ENCODE measurements around the gene RSBN1L.

Gene RSBN1L

GRCh38 chr7:77731716-77732115, 35.5 kb downstream of the RSBN1L start:
- no peak for DNase-seq (ENCODE audit: low read depth)

DNA sequence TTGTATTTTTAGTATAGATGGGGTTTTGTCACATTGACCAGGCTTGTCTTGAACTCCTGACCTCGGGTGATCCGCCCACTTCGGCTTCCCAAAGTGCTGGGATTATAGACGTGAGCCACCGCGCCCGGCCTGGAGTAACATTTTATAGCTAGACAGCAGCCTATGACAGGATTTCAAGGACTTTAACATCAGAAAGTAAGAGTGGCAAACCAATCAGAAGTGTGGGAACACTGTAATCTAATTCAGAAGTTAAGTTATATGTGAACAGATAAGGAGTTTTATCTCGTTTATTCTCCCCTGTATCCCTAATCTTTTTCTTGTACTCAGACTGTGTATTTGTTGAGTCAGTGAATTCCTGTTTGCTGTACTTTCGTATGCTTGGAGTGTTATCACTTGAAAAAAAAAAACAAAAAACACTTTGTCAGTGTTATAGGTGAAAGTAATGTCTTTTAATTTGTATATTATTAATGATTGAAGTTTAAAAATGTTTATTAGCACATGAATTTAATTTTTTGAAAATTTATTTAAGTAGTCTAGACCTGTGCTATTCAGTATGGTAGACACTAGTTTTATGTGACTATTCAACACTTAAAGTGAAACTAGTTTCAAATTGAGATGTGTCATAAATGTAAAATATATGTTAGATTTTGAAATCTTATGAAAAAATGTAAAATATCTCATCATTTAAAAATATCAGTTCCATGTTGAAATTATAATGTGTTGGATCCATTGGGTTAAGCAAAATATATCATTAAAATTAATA, 38.6 kb downstream of the RSBN1L start:
- DNase-seq (ENCODE audit: low read depth) = no peak

DNA sequence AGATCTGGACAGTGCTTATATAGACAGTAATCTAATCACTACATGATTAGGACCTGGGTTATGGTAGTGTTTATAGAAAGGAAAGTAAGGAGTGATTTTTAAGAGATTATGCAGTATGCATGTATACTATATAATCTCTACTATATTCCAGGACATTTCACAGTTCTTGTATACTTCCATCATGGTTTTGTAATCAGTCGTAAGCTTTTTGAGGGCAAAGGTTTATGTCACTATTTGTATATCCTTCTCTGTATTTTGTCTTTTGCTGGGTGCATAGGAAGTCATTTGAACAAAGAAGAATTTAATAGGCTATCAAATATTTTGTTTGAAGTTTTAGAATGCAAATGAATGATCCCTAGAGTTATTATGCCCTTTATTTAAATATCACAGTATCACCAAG, 39.2 kb downstream of the RSBN1L start:
- DNase-seq (ENCODE audit: low read depth) = no peak

- DNase-seq (ENCODE audit: low read depth) = no peak
Observed at GRCh38 chr7:77736991-77737390, 40.7 kb downstream of the RSBN1L start.

GRCh38 chr7:77738382-77738781, 42.1 kb downstream of the RSBN1L start:
- DNase-seq (ENCODE audit: low read depth) = no peak

- no peak for DNase-seq (ENCODE audit: low read depth)
Observed at GRCh38 chr7:77738871-77739270, 42.6 kb downstream of the RSBN1L start.

DNA sequence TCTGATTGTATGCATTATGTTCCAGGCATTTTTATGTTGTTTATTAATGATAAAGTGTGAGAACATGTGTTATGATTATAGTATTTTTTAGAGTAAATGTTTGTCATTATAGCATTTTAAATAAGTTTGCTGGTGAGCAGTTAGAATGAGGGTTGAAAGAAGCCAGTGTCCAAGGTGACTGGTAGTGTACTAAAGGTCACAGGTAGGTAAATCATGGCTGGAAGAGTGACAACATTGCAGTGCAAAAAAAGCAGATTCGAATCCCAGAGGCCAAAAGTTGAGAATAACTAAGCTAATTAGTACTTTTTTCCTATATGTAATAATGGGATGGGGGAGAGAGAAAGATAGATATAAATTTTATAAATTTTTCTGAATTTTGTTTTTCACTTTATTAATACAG, 44.0 kb downstream of the RSBN1L start:
- DNase-seq (ENCODE audit: low read depth) = no peak

- no peak for DNase-seq (ENCODE audit: low read depth)
Observed at GRCh38 chr7:77743518-77743917, 47.3 kb downstream of the RSBN1L start.

DNA sequence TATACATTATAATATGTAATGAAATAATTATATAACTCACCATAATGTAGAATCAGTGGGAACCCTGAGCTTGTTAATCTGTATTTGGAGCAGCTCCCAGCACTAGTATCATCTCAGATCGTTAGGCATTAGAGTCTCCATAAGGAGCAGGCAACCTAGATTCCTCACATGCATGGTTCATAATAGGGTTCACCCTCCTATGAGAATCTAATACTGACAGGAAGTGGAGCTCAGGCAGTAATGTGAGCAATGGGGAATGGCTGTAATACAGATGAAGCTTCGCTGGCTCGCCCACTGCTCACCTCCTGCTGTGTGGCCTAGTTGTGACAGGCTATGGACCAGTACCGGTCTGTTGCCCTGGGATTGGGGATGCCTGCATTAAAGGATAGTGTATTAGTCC, 49.5 kb downstream of the RSBN1L start:
- DNase-seq (ENCODE audit: low read depth) = no peak

DNA sequence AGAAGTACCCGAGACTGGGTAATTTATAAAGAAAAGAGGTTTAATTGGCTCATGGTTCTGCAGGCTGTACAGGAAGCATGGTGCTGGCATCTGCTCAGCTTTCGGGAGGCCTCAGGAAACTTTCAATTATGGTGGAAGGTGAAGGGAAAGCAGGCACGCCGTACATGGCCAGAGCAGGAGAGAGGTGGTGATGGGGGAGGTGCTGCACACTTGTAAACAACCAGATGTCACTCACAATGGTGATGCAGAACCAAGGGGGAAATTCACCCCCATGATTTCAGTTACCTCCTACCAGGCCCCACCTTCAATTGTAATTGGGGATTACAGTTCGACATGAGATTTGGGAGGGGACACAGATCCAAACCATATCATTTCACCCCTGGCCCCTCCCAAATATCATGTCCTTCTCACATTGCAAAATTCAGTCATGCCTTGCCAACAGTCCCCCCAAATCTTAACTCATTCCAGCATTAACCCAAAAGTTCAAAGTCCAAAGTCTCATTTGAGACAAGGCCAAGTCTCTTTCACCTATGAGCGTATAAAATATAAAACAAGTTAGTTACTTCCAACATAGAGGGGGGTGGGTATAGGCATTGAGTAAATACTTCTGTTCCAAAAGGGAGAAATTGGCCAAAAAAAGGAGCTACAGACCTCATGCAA, 50.0 kb downstream of the RSBN1L start:
- DNase-seq (ENCODE audit: low read depth) = no peak

GRCh38 chr7:77746824-77747165, 50.5 kb downstream of the RSBN1L start:
- DNase-seq (ENCODE audit: low read depth) = no peak

DNA sequence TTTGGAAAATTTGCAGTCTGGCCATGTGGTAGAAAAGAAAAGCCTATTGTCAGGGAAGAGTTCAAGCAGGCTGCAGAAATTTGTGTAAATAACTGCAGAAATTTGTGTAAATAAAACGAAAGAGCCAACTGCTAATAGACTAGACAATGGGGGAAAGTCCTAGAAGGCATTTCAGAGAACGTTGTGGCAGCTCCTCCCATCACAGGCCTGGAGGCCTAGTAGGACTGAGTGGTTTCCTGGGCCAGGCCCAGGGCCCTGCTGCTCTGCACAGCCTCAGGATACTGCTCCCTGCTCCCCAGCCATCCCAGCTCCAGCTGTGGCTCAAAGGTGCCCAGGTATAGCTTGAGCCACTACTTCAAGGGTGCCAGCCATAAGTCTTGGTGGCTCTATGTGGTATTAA, 50.9 kb downstream of the RSBN1L start:
- DNase-seq (ENCODE audit: low read depth) = no peak

DNA sequence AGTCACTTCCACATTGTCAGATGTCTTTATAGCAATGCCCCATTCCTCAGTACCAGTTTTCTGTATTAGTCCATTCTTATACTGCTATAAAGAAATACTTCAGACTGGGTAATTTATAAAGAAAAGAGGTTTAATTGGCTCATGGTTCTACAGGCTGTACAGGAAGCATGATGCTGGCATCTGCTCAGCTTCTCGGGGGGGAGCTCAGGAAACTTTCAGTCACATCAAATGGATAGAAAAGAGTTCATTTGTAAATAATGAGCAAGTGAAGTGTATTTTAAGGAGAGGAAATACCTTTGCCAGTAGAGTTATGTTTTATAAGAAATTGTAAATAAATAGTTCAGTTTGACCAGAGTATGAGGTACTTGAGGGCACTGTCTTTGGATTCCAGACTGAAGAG, 51.5 kb downstream of the RSBN1L start:
- no peak for DNase-seq (ENCODE audit: low read depth)

- no peak for DNase-seq (ENCODE audit: low read depth)
Observed at GRCh38 chr7:77752016-77752415, 55.8 kb downstream of the RSBN1L start.

- no peak for DNase-seq (ENCODE audit: low read depth)
Observed at GRCh38 chr7:77753173-77753572, 56.9 kb downstream of the RSBN1L start.

DNA sequence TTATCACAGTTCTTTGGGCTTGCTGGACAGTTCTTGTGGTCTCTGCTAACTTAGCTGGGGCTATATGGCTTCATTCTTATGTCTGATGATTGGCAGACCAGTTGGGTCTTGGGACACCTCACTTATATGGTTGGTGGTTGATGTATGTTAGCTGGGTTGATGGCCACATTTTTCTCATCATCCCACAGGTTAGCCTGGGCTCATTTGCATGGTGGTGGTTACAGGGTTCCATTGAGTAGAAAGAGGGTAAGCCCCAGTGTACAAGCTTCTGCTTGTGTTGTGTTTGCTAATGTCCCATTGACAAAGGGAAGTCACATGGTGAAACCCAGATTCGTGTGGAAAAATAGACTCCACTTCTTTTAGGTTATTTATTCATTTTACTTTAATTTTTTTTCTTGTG, 61.3 kb downstream of the RSBN1L start:
- no peak for DNase-seq (ENCODE audit: low read depth)

DNA sequence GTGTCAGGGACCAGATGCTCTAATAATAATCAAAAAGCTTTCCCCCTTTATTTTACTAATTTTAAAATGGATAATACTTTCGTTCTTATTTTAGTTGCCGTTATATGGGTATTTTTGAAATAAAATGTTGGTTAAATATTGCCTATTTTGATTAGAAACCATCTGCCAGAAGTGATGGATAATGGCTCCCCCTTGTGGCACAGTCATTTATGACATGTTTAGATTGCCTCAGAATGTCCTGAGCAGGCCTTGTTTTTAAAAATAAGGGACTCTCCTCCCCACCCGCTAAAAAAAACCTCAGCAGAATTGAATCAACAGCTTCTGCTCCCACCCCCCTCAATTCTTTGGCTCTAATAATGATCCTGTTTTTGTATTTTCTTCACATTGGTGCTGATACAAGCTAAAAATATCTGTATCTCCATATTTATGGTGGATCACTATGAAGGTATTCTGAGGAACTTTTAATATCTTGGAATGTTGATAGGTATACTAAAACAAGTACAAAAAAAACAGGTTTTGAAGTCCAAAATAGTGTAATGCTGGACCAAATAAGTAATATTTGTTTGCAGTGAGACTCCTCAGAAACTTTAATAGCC, 63.1 kb downstream of the RSBN1L start:
- peak; percentile 58 for DNase-seq (ENCODE audit: low read depth)

DNA sequence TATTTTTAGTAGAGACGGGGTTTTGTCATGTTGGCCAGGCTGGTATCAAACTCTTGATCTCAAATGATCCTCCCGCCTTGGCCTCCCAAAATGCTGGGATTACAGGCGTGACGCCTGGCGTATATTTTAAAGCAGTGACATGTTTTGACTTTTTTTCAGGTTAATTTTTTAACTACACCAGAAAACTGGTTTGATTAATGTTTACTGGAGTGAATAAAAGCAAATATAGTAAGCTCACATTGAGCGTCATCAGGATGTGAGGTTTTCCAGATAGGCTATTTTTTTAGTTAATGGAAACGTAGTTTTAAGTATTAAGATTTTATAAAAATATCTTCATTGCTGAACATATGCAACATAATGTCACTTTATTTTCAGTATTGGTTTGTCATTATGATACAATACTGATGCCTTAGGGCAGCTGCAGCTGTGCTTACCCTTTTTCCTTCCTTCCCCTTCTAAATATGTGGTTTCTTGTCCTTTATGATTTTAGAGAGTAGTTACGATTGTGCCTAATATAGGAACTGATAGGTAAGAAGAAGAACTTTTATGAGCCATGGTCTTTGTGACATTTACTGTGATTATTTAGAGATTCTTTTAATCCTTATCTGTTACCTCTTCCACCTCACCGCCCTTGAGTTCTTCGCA, 64.7 kb downstream of the RSBN1L start:
- no peak for DNase-seq (ENCODE audit: low read depth)

- DNase-seq (ENCODE audit: low read depth) = no peak
Observed at GRCh38 chr7:77765481-77765880, 69.2 kb downstream of the RSBN1L start.

DNA sequence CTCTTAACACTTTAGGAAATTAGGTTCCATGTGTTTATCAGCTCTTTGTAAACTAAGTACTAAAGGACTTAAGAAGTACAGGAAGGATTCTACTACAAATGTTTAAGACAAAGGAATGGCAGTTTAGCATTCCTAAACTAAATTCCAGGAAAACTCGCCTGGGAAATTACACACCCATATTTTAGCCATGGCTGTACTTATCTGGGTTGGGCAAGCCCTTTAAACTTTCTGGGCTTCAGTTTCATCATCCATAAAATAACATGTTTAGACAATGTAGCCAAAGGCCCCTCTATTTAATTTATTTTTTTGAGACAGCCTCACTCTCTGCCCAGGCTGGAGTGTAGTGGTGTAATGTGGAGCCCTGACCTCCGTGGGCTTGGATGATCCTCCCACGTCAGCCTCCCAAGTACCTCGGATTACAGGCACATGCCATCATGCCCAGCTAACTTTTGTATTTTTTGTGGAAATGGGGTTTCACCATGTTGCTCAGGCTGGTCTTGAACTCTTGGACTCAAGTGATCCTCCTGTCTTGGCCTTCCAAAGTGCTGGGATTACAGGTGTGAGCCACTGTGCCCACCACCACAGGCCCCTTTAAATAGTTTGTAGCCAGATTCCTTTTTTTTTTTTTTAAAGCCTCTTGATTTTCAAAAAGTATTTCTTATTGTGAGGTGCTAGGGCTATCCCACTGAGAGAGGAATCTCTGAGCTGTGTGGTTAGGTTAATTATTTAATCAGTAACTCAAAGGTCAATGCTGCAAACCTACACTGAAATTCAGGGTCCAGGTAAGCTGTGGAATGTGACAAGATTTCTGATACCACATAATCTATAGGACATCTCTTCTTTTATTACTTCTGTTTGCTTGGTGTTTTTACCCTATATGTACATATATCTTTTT, 69.9 kb downstream of the RSBN1L start:
- no peak for DNase-seq (ENCODE audit: low read depth)

DNA sequence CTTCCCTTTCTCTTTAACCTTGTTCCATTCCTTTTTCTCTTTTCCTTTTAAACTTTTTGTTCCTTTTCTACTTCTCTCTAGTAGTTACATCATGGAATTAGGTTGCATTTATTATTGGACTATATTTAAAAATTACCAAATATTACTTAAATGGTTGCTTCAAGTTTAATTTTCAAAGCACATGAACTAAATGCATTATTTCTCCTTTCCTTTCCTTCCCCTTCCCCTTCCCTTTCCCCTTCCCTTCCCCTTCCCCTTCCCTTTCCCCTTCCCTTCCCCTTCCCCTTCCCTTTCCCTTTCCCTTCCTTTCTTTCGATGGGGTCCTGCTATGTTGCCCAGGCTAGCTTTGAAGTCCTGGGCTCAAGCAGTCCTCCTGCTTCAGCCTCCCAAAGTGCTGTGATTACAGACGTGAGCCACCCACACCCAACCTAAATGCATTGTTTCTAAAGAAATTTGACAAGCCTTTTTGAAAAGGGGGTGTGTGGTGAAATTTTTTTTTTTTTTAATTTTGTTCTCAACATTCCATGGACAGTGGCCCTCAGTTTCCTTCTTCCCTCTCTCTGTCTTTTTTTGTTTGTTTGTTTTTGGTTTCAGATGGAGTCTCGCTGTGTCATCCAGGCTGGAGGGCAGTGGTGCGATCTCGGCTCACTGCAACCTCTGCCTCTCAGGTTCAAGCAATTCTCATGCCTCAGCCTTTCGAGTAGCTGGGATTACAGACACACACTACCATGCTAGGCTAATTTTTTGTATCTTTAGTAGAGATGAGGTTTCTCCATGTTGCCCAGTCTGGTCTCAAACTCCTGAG, 70.7 kb downstream of the RSBN1L start:
- DNase-seq (ENCODE audit: low read depth) = no peak
